Spleen (tissue), 11 donors: ENCODE measurements around the gene TMEM41B. TPM values are rescaled to one million over a fixed set of nuclear protein-coding genes. Genes with fewer than 3 reads are reported as not detected.

ENCODE experiments used
- DNase-seq: peaks from one replicate; pipeline ENCODE4 v3.0.0-alpha.2; 2020
- H3K27ac ChIP-seq, 8 donors: fragments of 200-600 bp; sonication (generic) in 7 of 8; 1 replicate in 4 of 8; 2 replicates in 4 of 8; pipeline versions ENCODE4 v1.5.0 to v1.8.0; 2016 to 2021; ENCODE audit warnings: inconsistent platforms in 4 of 8, mild to moderate bottlenecking in 4 of 8, moderate library complexity in 1 of 8
- H3K27me3 ChIP-seq, 7 donors: fragments of 200-600 bp; sonication (generic) in 6 of 7; replicated peaks in 1 of 7; 1 replicate in 4 of 7; 2 replicates in 3 of 7; pipeline versions ENCODE4 v1.5.0 to v1.8.0; 2016 to 2021; ENCODE audit warnings: inconsistent platforms in 3 of 7, mild to moderate bottlenecking in 1 of 7
- H3K36me3 ChIP-seq, 6 donors: fragments of 200-600 bp; sonication (generic) in 5 of 6; 1 replicate in 4 of 6; 2 replicates in 2 of 6; pipeline versions ENCODE4 v1.5.0 to v1.8.0; 2016 to 2021; ENCODE audit warnings: inconsistent platforms in 2 of 6
- H3K4me1 ChIP-seq, 6 donors: fragments of 200-600 bp; sonication (generic) in 5 of 6; 1 replicate in 3 of 6; 2 replicates in 3 of 6; pipeline versions ENCODE4 v1.5.0 to v1.8.0; 2016 to 2021; ENCODE audit warnings: inconsistent platforms in 3 of 6
- H3K4me3 ChIP-seq, 8 donors: fragments of 200-600 bp; sonication (generic) in 7 of 8; 1 replicate in 4 of 8; 2 replicates in 4 of 8; pipeline versions ENCODE4 v1.5.0 to v1.8.0; 2016 to 2021; ENCODE audit warnings: inconsistent platforms in 4 of 8, mild to moderate bottlenecking in 4 of 8, moderate library complexity in 2 of 8
- H3K9me3 ChIP-seq, 8 donors: fragments of 200-600 bp; sonication (generic) in 7 of 8; 1 replicate in 4 of 8; 2 replicates in 4 of 8; pipeline versions ENCODE4 v1.5.0 to v1.8.0; 2016 to 2021; ENCODE audit warnings: inconsistent platforms in 4 of 8
- POLR2A ChIP-seq, 3 donors: fragments of 450-650 bp; IDR thresholded peaks; one replicate each; pipeline ENCODE4 v1.5.1; 2017; ENCODE audit warnings: antibody characterized with exemption in 3 of 3, mild to moderate bottlenecking in 1 of 3
- POLR2AphosphoS5 ChIP-seq, 3 donors: sonication (generic); formaldehyde crosslinking; IDR thresholded peaks; one replicate each; pipeline ENCODE4 v1.5.1; 2017; ENCODE audit warnings: antibody characterized with exemption in 3 of 3
- WGBS, 5 donors: extraction: QIAGEN DNeasy Blood & Tissue Kit in 3 of 5; methylation state at CpG; one replicate each; pipeline versions ENCODE4 v1.1.5 to v1.1.7; 2013 to 2018; 5-methylcytosine and 5-hydroxymethylcytosine counted together
- intact Hi-C: fragments of 100-400 bp; cut with DNase I; formaldehyde crosslinking; loops from one replicate; pipeline ENCODE4 v1.15.0; 2023; ENCODE audit warnings: low total_unique reads
- polyA plus RNA-seq, 3 donors: library from polyadenylated mRNA; stranded (reverse); fragments of 200-250 nt; gene quantifications; one replicate each; pipeline ENCODE4 v1.2.1, GENCODE V29; 2013
- small RNA-seq, 4 donors: library from RNA; depleted of rRNA; stranded (forward); fragments of <200 nt; gene quantifications; one replicate each; pipeline ENCODE3, GENCODE V24; 2016
- total RNA-seq, 7 donors: library from RNA; depleted of rRNA in 3 of 7; stranded (reverse); fragments of >200 nt in 3 of 7; fragmentation: NEBNext Ultra II Directional in 4 of 7; extraction: Animal tissue kit (Norgen Biotek cat#: 25700) in 4 of 7; gene quantifications; one replicate each; pipeline versions ENCODE4 v1.1.0 to v1.2.1, GENCODE V29; 2016 to 2021
- TF ChIP-seq, protein P1 (sequence below), 11 experiments: fragments of 200-600 bp in 7 of 11; fragments of 450-650 bp in 4 of 11; sonication (generic) in 4 of 11; IDR thresholded peaks in 8 of 11; conservative IDR thresholded peaks in 3 of 11; 1 replicate in 7 of 11; 2 replicates in 4 of 11; pipeline versions ENCODE4 v1.4.0 to v1.8.0; 2016 to 2021; ENCODE audit warnings: antibody characterized with exemption in 11 of 11, inconsistent platforms in 4 of 11, mild to moderate bottlenecking in 1 of 11
- donor health status: healthy with polysubstance abuse.
- donor health status: DM: no; HTN: no; CAD: no; lungs with moderate emphysema.
- donor health status: DM: no; HTN: no; CAD: no.
- donor health status: Bipolar disorder and iron deficiency.
- donor health status: healthy.
- donor health status: DM: no; HTN: no; CAD: no.
- donor health status: DM: yes; HTN: yes; CAD: no.

TMEM41B gene
- total and polyA plus RNA-seq, 10 donors = 9.9 to 29.4 (median 23.5) TPM

DNA sequence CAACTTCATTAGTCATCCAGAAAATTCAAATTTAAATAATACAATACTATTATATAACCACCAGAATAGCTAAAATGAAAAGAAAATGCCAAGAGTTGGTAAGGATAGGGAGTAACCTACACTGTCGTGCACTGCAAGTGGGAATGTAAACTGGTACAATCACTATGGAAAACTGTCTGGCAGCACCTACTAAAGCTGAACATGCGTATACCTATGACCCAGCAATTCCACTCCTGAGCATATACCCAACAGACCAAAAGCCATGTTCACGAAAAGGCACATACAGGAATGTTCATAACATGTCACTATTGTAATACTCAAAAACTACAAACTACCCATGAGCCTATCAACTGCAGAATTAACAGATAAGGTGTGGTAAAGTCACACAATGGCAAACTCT is 81.9 kb downstream of the TMEM41B start:
- WGBS, 5 donors = 84 to 89% (median 86%) methylated on average over 3 of the region's 3 CpGs
- peak overlapping the region in 6 of 8 donors; percentile 60 to 81 (median 78) for H3K27ac ChIP-seq
- no peak for DNase-seq
- H3K36me3 ChIP-seq = no peaks in the 10 kb centered on the region
- no peak overlapping the region for H3K4me3 ChIP-seq
- intact Hi-C loops = no loop called here
- TF ChIP-seq POLR2A (IDR thresholded peaks at IDR 0.05) = no peak
- TF ChIP-seq, protein P1, sequence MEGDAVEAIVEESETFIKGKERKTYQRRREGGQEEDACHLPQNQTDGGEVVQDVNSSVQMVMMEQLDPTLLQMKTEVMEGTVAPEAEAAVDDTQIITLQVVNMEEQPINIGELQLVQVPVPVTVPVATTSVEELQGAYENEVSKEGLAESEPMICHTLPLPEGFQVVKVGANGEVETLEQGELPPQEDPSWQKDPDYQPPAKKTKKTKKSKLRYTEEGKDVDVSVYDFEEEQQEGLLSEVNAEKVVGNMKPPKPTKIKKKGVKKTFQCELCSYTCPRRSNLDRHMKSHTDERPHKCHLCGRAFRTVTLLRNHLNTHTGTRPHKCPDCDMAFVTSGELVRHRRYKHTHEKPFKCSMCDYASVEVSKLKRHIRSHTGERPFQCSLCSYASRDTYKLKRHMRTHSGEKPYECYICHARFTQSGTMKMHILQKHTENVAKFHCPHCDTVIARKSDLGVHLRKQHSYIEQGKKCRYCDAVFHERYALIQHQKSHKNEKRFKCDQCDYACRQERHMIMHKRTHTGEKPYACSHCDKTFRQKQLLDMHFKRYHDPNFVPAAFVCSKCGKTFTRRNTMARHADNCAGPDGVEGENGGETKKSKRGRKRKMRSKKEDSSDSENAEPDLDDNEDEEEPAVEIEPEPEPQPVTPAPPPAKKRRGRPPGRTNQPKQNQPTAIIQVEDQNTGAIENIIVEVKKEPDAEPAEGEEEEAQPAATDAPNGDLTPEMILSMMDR (IDR thresholded peaks at IDR 0.05 in 8 of 11, conservative IDR thresholded peaks at IDR 0.05 in 3 of 11) = no peak
- TF ChIP-seq POLR2AphosphoS5 (IDR thresholded peaks at IDR 0.05) = no peak
- H3K9me3 ChIP-seq = peaks cover 0 to 7% (median 0%) of the 10 kb centered on the region in 8 donors
- no peaks in the 10 kb centered on the region for H3K27me3 ChIP-seq
- H3K4me1 ChIP-seq = peaks cover 12 to 78% (median 31%) of the 10 kb centered on the region in 6 donors

DNA sequence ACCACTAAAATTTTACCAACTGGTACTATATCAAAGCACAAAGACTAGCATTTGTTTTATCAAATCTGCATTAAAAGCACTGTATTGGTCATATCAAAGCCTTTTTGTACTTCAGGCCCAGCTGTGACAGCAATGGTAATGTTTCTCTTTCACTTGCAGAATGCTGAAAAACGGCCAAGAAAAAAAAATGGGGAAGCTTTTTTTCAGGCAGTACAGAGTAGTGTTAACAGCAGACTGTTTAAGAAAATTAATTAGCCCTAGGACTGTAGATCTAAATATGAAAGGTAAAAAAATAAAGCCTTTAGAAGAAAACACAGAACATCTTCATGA is 82.6 kb downstream of the TMEM41B start:
- H3K4me3 ChIP-seq = peak overlapping the region in 5 of 8 donors; percentile 15 to 59 (median 20)
- no peaks in the 10 kb centered on the region for H3K36me3 ChIP-seq
- 0 to 2% (median 2%) methylated on average over 1 of the region's 1 CpG for WGBS, 5 donors
- peaks cover 12 to 78% (median 33%) of the 10 kb centered on the region in 6 donors for H3K4me1 ChIP-seq
- TF ChIP-seq POLR2AphosphoS5 (IDR thresholded peaks at IDR 0.05) (no peak), POLR2A (IDR thresholded peaks at IDR 0.05) (no peak)
- TF ChIP-seq, protein P1 (IDR thresholded peaks at IDR 0.05 in 8 of 11, conservative IDR thresholded peaks at IDR 0.05 in 3 of 11) = no peak
- intact Hi-C loops = no loop called here
- H3K27me3 ChIP-seq = no peaks in the 10 kb centered on the region
- peaks cover 0 to 7% (median 0%) of the 10 kb centered on the region in 8 donors for H3K9me3 ChIP-seq
- no peak for DNase-seq
- peak overlapping the region; percentile 44 to 81 (median 76) for H3K27ac ChIP-seq

Small RNA genes lying within 50 kb of the gene (small RNA-seq; reads per million reads assigned to genes)
- 0 reads per million in 4 donors for gene RF00017

Other genes with a start within 250 kb of the TMEM41B start
- 10 to 100 TPM in 4 of 7 donors, 1 to 10 TPM in 3; 4.8 to 28.6 (median 10.5) TPM for gene SCUBE2, start 223.0 kb downstream of the TMEM41B start, total RNA-seq
- 1 to 10 TPM; 2.4 to 5.5 (median 3.0) TPM for gene SCUBE2, start 223.0 kb downstream of the TMEM41B start, polyA plus RNA-seq
- gene DENND5A, start 49.2 kb downstream of the TMEM41B start, total RNA-seq = 100 to 1,000 TPM; 105 to 157 (median 112) TPM
- gene DENND5A, start 49.2 kb downstream of the TMEM41B start, polyA plus RNA-seq = 10 to 100 TPM; 20.8 to 33.8 (median 25.1) TPM
- gene IPO7, start 70.1 kb upstream of the TMEM41B start, total RNA-seq = 100 to 1,000 TPM in 1 of 7 donors, 10 to 100 TPM in 6; 53.9 to 104 (median 67.7) TPM
- gene IPO7, start 70.1 kb upstream of the TMEM41B start, polyA plus RNA-seq = 10 to 100 TPM; 12.8 to 20.0 (median 17.9) TPM
- gene ZNF143, start 146.4 kb upstream of the TMEM41B start, total RNA-seq = 10 to 100 TPM; 24.2 to 42.5 (median 39.1) TPM
- 10 to 100 TPM; 12.1 to 19.4 (median 17.1) TPM for gene ZNF143, start 146.4 kb upstream of the TMEM41B start, polyA plus RNA-seq